Panc1 (cell line): ENCODE data around the gene CHRD.

Experiments
- POLR2AphosphoS5 ChIP-seq: IDR thresholded peaks from 2 replicates; pipeline ENCODE4 v1.6.1; 2012; ENCODE audit warnings: mild to moderate bottlenecking, low read depth, low read length, moderate library complexity
- TCF7L2 ChIP-seq: IDR thresholded peaks from 2 replicates; pipeline ENCODE4 v1.6.1; 2011; ENCODE audit warnings: mild to moderate bottlenecking, low read depth, low read length, inconsistent platforms
- TF ChIP-seq, protein P1 (sequence below): fragments of 450-650 bp; IDR thresholded peaks from 2 replicates; pipeline ENCODE4 v1.5.1; 2017; ENCODE audit warnings: mild to moderate bottlenecking
- TF ChIP-seq, protein P2 (sequence below), 2 experiments: IDR thresholded peaks; 2 replicates each; pipeline ENCODE4 v1.6.1; 2011 to 2012; ENCODE audit warnings: low read depth in 2 of 2, control low read depth in 1 of 2, low read length in 1 of 2, mild to moderate bottlenecking in 1 of 2, moderate library complexity in 1 of 2; ENCODE audit not compliant: insufficient read depth in 1 of 2

DNA sequence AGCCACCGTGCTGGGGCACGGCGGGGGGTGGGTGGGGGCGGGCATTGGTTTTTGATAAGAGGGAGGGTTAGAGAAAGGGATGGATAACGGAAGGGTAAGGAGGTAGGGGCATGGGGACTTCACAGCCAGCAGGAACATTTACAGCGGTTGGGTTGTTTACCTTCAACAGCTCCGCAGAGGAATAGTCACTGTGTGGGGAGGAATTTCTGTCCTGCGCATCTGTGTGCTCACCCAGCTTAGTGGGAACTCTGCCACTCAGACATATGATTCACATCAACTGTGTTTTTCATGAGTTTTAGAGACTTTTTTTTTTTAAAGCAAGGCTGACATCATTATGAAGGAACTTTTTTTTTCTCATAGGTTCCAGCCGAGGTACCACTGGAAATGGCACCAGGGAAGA is 19.6 kb downstream of the CHRD start:
- TF ChIP-seq, protein P1, sequence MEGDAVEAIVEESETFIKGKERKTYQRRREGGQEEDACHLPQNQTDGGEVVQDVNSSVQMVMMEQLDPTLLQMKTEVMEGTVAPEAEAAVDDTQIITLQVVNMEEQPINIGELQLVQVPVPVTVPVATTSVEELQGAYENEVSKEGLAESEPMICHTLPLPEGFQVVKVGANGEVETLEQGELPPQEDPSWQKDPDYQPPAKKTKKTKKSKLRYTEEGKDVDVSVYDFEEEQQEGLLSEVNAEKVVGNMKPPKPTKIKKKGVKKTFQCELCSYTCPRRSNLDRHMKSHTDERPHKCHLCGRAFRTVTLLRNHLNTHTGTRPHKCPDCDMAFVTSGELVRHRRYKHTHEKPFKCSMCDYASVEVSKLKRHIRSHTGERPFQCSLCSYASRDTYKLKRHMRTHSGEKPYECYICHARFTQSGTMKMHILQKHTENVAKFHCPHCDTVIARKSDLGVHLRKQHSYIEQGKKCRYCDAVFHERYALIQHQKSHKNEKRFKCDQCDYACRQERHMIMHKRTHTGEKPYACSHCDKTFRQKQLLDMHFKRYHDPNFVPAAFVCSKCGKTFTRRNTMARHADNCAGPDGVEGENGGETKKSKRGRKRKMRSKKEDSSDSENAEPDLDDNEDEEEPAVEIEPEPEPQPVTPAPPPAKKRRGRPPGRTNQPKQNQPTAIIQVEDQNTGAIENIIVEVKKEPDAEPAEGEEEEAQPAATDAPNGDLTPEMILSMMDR, result no peak
- TF ChIP-seq TCF7L2 (no peak), POLR2AphosphoS5 (no peak)
- TF ChIP-seq, protein P2, sequence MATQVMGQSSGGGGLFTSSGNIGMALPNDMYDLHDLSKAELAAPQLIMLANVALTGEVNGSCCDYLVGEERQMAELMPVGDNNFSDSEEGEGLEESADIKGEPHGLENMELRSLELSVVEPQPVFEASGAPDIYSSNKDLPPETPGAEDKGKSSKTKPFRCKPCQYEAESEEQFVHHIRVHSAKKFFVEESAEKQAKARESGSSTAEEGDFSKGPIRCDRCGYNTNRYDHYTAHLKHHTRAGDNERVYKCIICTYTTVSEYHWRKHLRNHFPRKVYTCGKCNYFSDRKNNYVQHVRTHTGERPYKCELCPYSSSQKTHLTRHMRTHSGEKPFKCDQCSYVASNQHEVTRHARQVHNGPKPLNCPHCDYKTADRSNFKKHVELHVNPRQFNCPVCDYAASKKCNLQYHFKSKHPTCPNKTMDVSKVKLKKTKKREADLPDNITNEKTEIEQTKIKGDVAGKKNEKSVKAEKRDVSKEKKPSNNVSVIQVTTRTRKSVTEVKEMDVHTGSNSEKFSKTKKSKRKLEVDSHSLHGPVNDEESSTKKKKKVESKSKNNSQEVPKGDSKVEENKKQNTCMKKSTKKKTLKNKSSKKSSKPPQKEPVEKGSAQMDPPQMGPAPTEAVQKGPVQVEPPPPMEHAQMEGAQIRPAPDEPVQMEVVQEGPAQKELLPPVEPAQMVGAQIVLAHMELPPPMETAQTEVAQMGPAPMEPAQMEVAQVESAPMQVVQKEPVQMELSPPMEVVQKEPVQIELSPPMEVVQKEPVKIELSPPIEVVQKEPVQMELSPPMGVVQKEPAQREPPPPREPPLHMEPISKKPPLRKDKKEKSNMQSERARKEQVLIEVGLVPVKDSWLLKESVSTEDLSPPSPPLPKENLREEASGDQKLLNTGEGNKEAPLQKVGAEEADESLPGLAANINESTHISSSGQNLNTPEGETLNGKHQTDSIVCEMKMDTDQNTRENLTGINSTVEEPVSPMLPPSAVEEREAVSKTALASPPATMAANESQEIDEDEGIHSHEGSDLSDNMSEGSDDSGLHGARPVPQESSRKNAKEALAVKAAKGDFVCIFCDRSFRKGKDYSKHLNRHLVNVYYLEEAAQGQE (IDR thresholded peaks at IDR 0.05; ENCODE audit: insufficient read depth in 1 of 2, low read depth in 2 of 2, low read length in 1 of 2), result no peak
